ENCODE data around the gene NRN1.
"Not testable (repeated sequence)": the region's sequence is repeated elsewhere in the genome, so short reads cannot be mapped to it uniquely, and the experiment has no call there.

The NRN1 gene, protein sequence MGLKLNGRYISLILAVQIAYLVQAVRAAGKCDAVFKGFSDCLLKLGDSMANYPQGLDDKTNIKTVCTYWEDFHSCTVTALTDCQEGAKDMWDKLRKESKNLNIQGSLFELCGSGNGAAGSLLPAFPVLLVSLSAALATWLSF

GRCh38 chr6:6006428-6007365 lies at the start of gene NRN1:
Gene NRN1 (minus strand): TSS chr6:6006925. CDS start chr6:6006749, 176 bp downstream.
- H3K4me3 ChIP-seq (ENCODE audit: low read depth, low read length): peak within 1 kb of the TSS; percentile 61
- DNase-seq (ENCODE audit: low read depth): no peak

DNA sequence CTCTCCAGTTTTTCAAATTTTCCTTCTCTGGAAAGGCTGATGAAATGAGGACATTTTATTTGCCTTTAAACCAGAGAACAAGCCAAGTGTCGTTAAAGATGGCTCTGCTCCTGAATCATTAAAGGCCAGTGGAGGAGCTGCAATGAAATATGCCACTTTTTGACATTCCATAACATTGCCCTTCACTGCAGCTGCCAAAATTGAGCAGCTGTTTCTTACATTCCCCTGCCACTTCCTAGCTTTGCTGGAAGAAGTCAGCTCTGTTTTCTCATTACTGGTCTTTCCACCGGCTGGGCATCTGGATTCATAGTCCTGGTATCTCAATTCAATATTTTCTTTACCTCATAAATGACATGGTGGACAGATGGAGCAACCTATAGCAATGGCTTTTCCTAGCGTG lies 45.5 kb upstream of the NRN1 start:
- DNase-seq (ENCODE audit: low read depth): no peak
- no peak overlapping the region for H3K4me3 ChIP-seq (ENCODE audit: low read depth, low read length)

- no peak for DNase-seq (ENCODE audit: low read depth)
These were observed 40.0 kb upstream of the NRN1 start for GRCh38 chr6:6046716-6047115.

DNA sequence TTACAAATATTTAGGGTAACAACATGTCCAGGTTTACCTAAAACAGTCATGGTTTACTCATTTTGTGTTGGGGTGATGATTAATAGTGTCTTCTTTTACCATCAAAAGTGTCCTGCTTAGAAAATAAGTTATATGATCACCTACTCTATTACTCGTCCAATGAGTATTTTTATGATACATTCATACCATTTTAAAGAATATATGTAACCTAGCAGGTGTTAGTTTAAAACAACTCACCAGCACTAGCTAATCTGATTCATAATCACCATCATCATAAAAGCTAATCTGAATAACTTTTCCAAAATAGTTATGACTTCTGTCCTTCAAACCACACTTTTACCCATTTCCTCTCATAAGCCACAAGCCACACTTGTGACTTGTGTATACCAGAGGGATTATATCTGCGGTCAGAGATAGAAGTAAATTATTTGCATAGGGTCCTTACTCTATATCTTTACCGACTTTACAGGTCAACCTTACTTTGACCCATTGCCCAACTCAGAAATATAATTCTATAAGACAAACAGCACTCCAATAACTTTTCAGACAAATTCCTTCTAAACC lies 33.3 kb upstream of the NRN1 start:
- no peak overlapping the region for H3K4me3 ChIP-seq (ENCODE audit: low read depth, low read length)
- no peak for DNase-seq (ENCODE audit: low read depth)

More at GRCh38 chr6:6046716-6047115, 40.0 kb upstream of the NRN1 start:
- H3K4me3 ChIP-seq (ENCODE audit: low read depth, low read length): no peak overlapping the region

DNA sequence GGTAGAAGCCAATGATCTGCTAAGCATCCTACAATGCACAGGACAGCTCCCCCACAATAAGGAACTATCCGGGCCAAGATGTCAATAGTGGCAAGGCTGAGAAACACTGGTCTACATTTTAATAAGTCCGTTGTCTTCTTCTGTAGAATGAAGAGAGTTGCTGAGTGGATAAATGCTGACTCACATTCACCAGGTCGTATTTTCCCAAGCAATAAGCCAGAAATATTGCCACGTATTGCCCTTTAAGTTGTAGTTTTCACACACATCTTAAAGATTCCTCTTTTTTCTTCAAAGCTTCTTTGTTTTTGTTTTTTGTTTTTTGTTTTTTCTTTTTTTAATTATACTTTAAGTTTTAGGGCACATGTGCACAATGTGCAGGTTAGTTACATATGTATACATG lies 30.5 kb upstream of the NRN1 start:
- no peak overlapping the region for H3K4me3 ChIP-seq (ENCODE audit: low read depth, low read length)
- no peak for DNase-seq (ENCODE audit: low read depth)

DNA sequence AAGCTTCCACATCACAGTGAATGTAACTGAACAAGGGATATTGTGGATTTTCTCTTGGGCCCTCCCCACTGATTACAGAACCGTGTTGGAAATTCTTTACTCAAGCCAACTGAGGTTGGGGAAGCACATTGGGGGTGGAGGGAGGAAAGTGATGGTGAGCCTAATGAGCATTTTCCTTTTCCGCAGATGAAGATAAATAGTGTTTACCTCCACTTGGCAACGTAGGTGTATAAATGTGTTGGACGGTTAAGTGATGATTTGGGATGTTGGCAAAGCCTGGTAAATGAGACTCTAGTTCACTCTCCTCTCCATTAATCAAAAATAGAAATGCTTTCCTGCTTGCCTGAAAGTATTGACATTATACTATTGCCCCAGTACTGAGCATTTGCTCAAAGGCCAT lies 27.1 kb upstream of the NRN1 start:
- H3K4me3 ChIP-seq (ENCODE audit: low read depth, low read length): no peak overlapping the region
- DNase-seq (ENCODE audit: low read depth): no peak

- H3K4me3 ChIP-seq (ENCODE audit: low read depth, low read length): no peak overlapping the region
- no peak for DNase-seq (ENCODE audit: low read depth)
These were observed 19.9 kb upstream of the NRN1 start for GRCh38 chr6:6026513-6027205.

DNA sequence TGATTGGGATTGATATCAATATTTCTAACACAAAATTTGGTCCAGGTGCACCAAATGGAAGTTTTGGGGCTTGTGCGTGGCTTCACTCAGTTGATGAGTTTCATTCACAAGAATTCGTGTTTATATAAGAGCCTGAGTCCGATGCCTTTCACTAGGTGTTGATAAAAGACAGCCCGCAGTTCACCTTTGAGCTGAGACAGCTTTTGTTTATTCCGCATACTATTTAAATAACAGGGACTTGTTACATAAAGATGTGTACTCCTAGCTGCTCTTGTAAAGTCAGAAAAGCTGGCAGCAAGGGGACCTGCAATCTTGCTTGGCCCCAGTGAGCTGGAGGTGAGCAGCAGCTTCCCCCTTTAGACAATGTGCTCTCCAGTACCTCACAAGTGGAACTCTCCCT lies 19.0 kb upstream of the NRN1 start:
- DNase-seq (ENCODE audit: low read depth): no peak
- H3K4me3 ChIP-seq (ENCODE audit: low read depth, low read length): no peak overlapping the region

DNA sequence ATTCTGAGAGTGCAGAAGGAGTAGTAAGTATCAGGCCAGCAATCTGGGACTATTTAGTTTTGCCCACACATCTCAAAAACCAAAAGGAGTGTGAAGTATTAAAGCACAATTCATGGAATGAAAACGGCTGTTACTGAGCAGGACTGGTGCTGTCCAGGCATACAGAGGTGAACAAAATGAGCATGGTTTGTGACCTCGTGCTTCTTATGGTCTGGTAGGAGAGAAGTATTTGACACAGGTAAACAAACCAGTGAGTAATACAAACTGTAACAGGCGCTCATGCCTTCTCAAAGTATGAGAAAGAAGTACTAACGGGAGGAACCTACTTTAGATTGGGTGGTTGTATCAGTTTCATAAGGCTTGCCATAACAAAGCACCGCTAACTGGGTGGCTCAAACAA lies 17.5 kb upstream of the NRN1 start:
- DNase-seq (ENCODE audit: low read depth): no peak
- H3K4me3 ChIP-seq (ENCODE audit: low read depth, low read length): no peak overlapping the region

GRCh38 chr6:6022841-6023240 lies 16.1 kb upstream of the NRN1 start:
- not testable (repeated sequence) for H3K4me3 ChIP-seq (ENCODE audit: low read depth, low read length); DNase-seq (ENCODE audit: low read depth)

- H3K4me3 ChIP-seq (ENCODE audit: low read depth, low read length): peak overlapping the region; percentile 61
- peak; percentile 68 for DNase-seq (ENCODE audit: low read depth)
These were observed 2.1 kb upstream of the NRN1 start for GRCh38 chr6:6008648-6009421.

- H3K4me3 ChIP-seq (ENCODE audit: low read depth, low read length): peak overlapping the region; percentile 61
- DNase-seq (ENCODE audit: low read depth): no peak
These were observed 1.4 kb upstream of the NRN1 start for GRCh38 chr6:6008089-6008647.

- H3K4me3 ChIP-seq (ENCODE audit: low read depth, low read length): peak overlapping the region; percentile 61
- no peak for DNase-seq (ENCODE audit: low read depth)
These were observed 802 bp upstream of the NRN1 start for GRCh38 chr6:6007366-6008088.

DNA sequence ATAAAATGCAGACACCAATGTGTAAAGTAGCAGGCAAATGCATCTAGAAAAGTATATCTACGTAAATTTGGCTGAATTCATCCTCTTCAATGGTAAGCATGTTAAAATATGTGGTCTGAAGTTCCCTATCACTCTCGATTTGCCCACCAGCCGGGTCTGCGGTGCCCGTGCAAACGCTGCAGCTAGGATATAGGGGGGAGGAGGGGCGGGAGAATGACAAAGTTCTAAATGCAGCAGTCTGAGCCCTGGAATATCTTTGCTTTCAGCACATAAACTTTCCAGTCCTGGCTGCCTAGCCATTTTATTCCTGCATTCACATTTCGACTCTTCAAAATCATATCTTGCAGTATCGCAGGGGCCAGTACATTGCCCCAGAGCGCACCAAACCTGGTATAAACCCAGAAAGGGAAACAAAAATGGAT lies 708 bp downstream of the NRN1 start:
- no peak for DNase-seq (ENCODE audit: low read depth)
- peak overlapping the region; percentile 61 for H3K4me3 ChIP-seq (ENCODE audit: low read depth, low read length)

GRCh38 chr6:6005051-6006005 lies 1.4 kb downstream of the NRN1 start:
- peak overlapping the region; percentile 61 for H3K4me3 ChIP-seq (ENCODE audit: low read depth, low read length)

GRCh38 chr6:6004390-6004995 lies 2.2 kb downstream of the NRN1 start:
- no peak for DNase-seq (ENCODE audit: low read depth)
- H3K4me3 ChIP-seq (ENCODE audit: low read depth, low read length): peak overlapping the region; percentile 61

More at GRCh38 chr6:6005051-6006005, 1.4 kb downstream of the NRN1 start:
- DNase-seq (ENCODE audit: low read depth): no peak

Measured in skeletal muscle cell (primary cell).